GM12892 (cell line): Measurements from ENCODE around the gene SAP30.

Source experiments
- POLR2A ChIP-seq: IDR thresholded peaks from 2 replicates; pipeline ENCODE4 v1.6.1; 2011; ENCODE audit warnings: low read depth, low read length, control low read depth
- POLR2AphosphoS5 ChIP-seq: IDR thresholded peaks from 2 replicates; pipeline ENCODE4 v1.6.1; 2011; ENCODE audit warnings: low read depth, low read length, control low read depth
- TAF1 ChIP-seq: IDR thresholded peaks from 2 replicates; pipeline ENCODE4 v1.6.1; 2011; ENCODE audit warnings: low read depth, mild to moderate bottlenecking, control low read depth, low read length, borderline replicate concordance

GRCh38 chr4:173405840-173406606 lies 35.3 kb downstream of the SAP30 start:
- TF ChIP-seq POLR2A (no peak), POLR2AphosphoS5 (no peak), TAF1 (no peak)
